Measurements from ENCODE around the gene CDK7. TPM values are rescaled to one million over a fixed set of nuclear protein-coding genes. Genes with fewer than 3 reads are reported as not detected.

Gene CDK7
- total and polyA plus RNA-seq, 9 of the 15 experiments (the other 6 are each of a cell fraction or from before 2014, with no cell fraction given) = 41.7 to 143 (median 65.3) TPM

DNA sequence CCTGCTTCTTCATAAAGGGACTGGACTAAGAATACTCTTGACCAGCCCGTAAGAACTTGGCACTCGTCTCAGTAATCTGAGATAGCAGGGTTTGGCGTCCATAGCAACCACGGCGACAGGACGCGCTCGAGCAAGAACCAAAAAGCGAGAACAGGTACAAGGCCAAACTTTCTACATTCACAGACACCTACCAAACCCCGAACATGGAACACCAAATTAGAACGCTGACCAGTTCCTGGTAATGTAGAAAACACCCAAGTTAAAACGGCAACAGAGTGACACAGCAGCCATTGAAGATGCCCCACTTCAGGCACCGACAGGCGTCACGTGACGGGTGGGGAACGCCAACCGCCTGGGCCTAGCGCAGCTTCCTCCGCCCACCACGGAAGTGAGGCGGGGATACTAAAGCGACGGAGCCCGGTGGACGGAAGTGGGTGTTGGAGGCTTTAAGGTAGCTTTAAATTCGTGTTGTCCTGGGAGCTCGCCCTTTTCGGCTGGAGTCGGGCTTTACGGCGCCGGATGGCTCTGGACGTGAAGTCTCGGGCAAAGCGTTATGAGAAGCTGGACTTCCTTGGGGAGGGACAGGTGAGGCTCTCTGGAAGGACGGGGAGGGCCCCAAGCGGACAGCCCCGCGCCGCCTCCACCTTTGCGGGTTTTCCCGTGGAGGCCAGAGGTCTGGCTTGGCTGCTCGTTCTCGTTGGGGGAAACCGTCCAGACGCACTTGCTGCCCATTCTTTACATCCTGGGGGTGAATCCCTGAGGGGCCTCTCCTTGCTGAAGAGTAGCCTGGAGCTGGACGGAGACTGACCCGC lies at the start of gene CDK7 (continued):
- TF ChIP-seq, protein P1, sequence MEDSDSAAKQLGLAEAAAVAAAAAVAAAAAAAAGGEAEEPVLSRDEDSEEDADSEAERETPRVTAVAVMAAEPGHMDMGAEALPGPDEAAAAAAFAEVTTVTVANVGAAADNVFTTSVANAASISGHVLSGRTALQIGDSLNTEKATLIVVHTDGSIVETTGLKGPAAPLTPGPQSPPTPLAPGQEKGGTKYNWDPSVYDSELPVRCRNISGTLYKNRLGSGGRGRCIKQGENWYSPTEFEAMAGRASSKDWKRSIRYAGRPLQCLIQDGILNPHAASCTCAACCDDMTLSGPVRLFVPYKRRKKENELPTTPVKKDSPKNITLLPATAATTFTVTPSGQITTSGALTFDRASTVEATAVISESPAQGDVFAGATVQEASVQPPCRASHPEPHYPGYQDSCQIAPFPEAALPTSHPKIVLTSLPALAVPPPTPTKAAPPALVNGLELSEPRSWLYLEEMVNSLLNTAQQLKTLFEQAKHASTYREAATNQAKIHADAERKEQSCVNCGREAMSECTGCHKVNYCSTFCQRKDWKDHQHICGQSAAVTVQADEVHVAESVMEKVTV (CRISPR knock-in tag; IDR thresholded peaks at IDR 0.05) = no peak
- TF ChIP-seq, protein P2, sequence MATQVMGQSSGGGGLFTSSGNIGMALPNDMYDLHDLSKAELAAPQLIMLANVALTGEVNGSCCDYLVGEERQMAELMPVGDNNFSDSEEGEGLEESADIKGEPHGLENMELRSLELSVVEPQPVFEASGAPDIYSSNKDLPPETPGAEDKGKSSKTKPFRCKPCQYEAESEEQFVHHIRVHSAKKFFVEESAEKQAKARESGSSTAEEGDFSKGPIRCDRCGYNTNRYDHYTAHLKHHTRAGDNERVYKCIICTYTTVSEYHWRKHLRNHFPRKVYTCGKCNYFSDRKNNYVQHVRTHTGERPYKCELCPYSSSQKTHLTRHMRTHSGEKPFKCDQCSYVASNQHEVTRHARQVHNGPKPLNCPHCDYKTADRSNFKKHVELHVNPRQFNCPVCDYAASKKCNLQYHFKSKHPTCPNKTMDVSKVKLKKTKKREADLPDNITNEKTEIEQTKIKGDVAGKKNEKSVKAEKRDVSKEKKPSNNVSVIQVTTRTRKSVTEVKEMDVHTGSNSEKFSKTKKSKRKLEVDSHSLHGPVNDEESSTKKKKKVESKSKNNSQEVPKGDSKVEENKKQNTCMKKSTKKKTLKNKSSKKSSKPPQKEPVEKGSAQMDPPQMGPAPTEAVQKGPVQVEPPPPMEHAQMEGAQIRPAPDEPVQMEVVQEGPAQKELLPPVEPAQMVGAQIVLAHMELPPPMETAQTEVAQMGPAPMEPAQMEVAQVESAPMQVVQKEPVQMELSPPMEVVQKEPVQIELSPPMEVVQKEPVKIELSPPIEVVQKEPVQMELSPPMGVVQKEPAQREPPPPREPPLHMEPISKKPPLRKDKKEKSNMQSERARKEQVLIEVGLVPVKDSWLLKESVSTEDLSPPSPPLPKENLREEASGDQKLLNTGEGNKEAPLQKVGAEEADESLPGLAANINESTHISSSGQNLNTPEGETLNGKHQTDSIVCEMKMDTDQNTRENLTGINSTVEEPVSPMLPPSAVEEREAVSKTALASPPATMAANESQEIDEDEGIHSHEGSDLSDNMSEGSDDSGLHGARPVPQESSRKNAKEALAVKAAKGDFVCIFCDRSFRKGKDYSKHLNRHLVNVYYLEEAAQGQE (IDR thresholded peaks at IDR 0.05; ENCODE audit: borderline replicate concordance) = peak; percentile 94
- TF ChIP-seq, protein P2 (CRISPR knock-in tag; IDR thresholded peaks at IDR 0.05; ENCODE audit: low read depth) = no peak
- TF ChIP-seq SLC30A9 (CRISPR knock-in tag; IDR thresholded peaks at IDR 0.05) (no peak), EP400 (IDR thresholded peaks at IDR 0.05) (peak; percentile 78), LEF1 (IDR thresholded peaks at IDR 0.05) (peak; percentile 57; the same call in 1 of the 2 replicates), ZNF41 (CRISPR knock-in tag; conservative IDR thresholded peaks at IDR 0.05) (no peak), ZSCAN29 (IDR thresholded peaks at IDR 0.05) (peak; percentile 24; the same call in 1 of the 2 replicates), SREBF1 (IDR thresholded peaks at IDR 0.05; ENCODE audit: borderline replicate concordance, low read depth, low read length) (0 out of 2 replicates have a peak, but pooled peaks have one; percentile 32), DACH1 (IDR thresholded peaks at IDR 0.05; ENCODE audit: partially characterized antibody) (no peak), SOX6 (IDR thresholded peaks at IDR 0.05) (peak; percentile 42; the same call in 1 of the 2 replicates), SMAD3 (CRISPR knock-in tag; conservative IDR thresholded peaks at IDR 0.05) (0 out of 2 replicates have a peak, but pooled peaks have one; percentile 49), RAD51 (IDR thresholded peaks at IDR 0.05; ENCODE audit: borderline replicate concordance, low read depth) (peak; percentile 99)
- TF ChIP-seq, protein P3, sequence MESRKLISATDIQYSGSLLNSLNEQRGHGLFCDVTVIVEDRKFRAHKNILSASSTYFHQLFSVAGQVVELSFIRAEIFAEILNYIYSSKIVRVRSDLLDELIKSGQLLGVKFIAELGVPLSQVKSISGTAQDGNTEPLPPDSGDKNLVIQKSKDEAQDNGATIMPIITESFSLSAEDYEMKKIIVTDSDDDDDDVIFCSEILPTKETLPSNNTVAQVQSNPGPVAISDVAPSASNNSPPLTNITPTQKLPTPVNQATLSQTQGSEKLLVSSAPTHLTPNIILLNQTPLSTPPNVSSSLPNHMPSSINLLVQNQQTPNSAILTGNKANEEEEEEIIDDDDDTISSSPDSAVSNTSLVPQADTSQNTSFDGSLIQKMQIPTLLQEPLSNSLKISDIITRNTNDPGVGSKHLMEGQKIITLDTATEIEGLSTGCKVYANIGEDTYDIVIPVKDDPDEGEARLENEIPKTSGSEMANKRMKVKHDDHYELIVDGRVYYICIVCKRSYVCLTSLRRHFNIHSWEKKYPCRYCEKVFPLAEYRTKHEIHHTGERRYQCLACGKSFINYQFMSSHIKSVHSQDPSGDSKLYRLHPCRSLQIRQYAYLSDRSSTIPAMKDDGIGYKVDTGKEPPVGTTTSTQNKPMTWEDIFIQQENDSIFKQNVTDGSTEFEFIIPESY (CRISPR knock-in tag; IDR thresholded peaks at IDR 0.05) = no peak
- TF ChIP-seq, protein P4, sequence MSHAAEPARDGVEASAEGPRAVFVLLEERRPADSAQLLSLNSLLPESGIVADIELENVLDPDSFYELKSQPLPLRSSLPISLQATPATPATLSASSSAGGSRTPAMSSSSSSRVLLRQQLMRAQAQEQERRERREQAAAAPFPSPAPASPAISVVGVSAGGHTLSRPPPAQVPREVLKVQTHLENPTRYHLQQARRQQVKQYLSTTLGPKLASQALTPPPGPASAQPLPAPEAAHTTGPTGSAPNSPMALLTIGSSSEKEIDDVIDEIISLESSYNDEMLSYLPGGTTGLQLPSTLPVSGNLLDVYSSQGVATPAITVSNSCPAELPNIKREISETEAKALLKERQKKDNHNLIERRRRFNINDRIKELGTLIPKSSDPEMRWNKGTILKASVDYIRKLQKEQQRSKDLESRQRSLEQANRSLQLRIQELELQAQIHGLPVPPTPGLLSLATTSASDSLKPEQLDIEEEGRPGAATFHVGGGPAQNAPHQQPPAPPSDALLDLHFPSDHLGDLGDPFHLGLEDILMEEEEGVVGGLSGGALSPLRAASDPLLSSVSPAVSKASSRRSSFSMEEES (CRISPR knock-in tag; IDR thresholded peaks at IDR 0.05) = peak; percentile 99

Measured in K562 (cell line).